ENCODE data around the gene SYTL4. TPM values are rescaled to one million over a fixed set of nuclear protein-coding genes. Genes with fewer than 3 reads are reported as not detected.

The SYTL4 gene
- total and polyA plus RNA-seq, 2 of the 8 experiments (the other 6 are each of a cell fraction or from before 2014, with no cell fraction given) = 0.11 TPM

- TF ChIP-seq CHD7 (IDR thresholded peaks at IDR 0.05; ENCODE audit: insufficient replicate concordance, low read length) (no peak), CREB1 (IDR thresholded peaks at IDR 0.05) (no peak), JUND (IDR thresholded peaks at IDR 0.05; ENCODE audit: low read length) (no peak), SAP30 (IDR thresholded peaks at IDR 0.05; ENCODE audit: insufficient read depth, insufficient replicate concordance, low read length) (no peak), SRF (IDR thresholded peaks at IDR 0.05; ENCODE audit: low read depth, low read length) (no peak), CBX8 (IDR thresholded peaks at IDR 0.05; ENCODE audit: borderline replicate concordance, low read depth, low read length) (no peak), CHD2 (IDR thresholded peaks at IDR 0.05; ENCODE audit: low read length) (no peak), TBP (IDR thresholded peaks at IDR 0.05; ENCODE audit: low read depth, low read length) (no peak), E2F6 (IDR thresholded peaks at IDR 0.05) (no peak), CTBP2 (IDR thresholded peaks at IDR 0.05; ENCODE audit: borderline replicate concordance, insufficient read depth, insufficient read length, low read length) (no peak), CBX5 (IDR thresholded peaks at IDR 0.05; ENCODE audit: low read depth, low read length) (no peak)
Observed at GRCh38 chrX:100685997-100686305, 46.0 kb downstream of the SYTL4 start (continued).
